HG02840 (cell line): ENCODE results near the gene OR1J2.
"Not testable (repeated sequence)": the region's sequence is repeated elsewhere in the genome, so short reads cannot be mapped to it uniquely, and the experiment has no call there.

Experiments
- ATAC-seq: cut with Tn5 transposase; IDR thresholded peaks from one replicate; pipeline ENCODE4 v1.9.1; 2021; ENCODE audit warnings: mild to moderate bottlenecking, moderate library complexity, moderate number of reproducible peaks; ENCODE audit not compliant: unreplicated experiment, low FRiP score

The OR1J2 gene

GRCh38 chr9:122510502-122510901, at the start of gene OR1J2:
TSS of gene OR1J2 (plus strand) at chr9:122510802. CDS start at chr9:122510802, 0 bp downstream.
- no peak for ATAC-seq

- ATAC-seq = no peak
These were observed 46.6 kb upstream of the OR1J2 start for GRCh38 chr9:122463828-122464632.

- peak; percentile 71 for ATAC-seq
These were observed 45.7 kb upstream of the OR1J2 start for GRCh38 chr9:122464633-122465567.

- ATAC-seq = no peak
These were observed 44.1 kb upstream of the OR1J2 start for GRCh38 chr9:122466456-122466855.

GRCh38 chr9:122468735-122469134, 41.9 kb upstream of the OR1J2 start:
- no peak for ATAC-seq

GRCh38 chr9:122474561-122474960, 36.0 kb upstream of the OR1J2 start:
- no peak for ATAC-seq

GRCh38 chr9:122475717-122476116, 34.9 kb upstream of the OR1J2 start:
- ATAC-seq = no peak

- ATAC-seq = no peak
These were observed 33.3 kb upstream of the OR1J2 start for GRCh38 chr9:122477346-122477745.

GRCh38 chr9:122477826-122478225, 32.8 kb upstream of the OR1J2 start, which contains the start of gene OR1J1:
TSS of gene OR1J1 (minus strand) at chr9:122477926. CDS start at chr9:122477926, 0 bp downstream.
- no peak for ATAC-seq

- ATAC-seq = no peak
These were observed 31.5 kb upstream of the OR1J2 start for GRCh38 chr9:122479062-122479461.

- no peak for ATAC-seq
These were observed 11.7 kb upstream of the OR1J2 start for GRCh38 chr9:122498883-122499288.

GRCh38 chr9:122506964-122507363, 3.6 kb upstream of the OR1J2 start:
- no peak for ATAC-seq

- no peak for ATAC-seq
These were observed 7.6 kb downstream of the OR1J2 start for GRCh38 chr9:122518226-122518625.

GRCh38 chr9:122518841-122519240, 8.2 kb downstream of the OR1J2 start, which contains the start of gene OR1J4:
TSS of gene OR1J4 (plus strand) at chr9:122519141. CDS start at chr9:122519141, 0 bp downstream.
- no peak for ATAC-seq

- no peak for ATAC-seq
These were observed 8.8 kb downstream of the OR1J2 start for GRCh38 chr9:122519376-122519775.

- no peak for ATAC-seq
These were observed 16.0 kb downstream of the OR1J2 start for GRCh38 chr9:122526602-122527001.

- ATAC-seq = no peak
These were observed 16.6 kb downstream of the OR1J2 start, which contains the start of gene OR1N1 for GRCh38 chr9:122527193-122527592. TSS of gene OR1N1 (minus strand) at chr9:122527293. CDS start at chr9:122527293, 0 bp downstream.

GRCh38 chr9:122531157-122531556, 20.6 kb downstream of the OR1J2 start:
- not testable (repeated sequence) for ATAC-seq

GRCh38 chr9:122536134-122536533, 25.5 kb downstream of the OR1J2 start:
- ATAC-seq = no peak

- ATAC-seq = not testable (repeated sequence)
These were observed 26.5 kb downstream of the OR1J2 start for GRCh38 chr9:122537066-122537465.

- no peak for ATAC-seq
These were observed 28.2 kb downstream of the OR1J2 start for GRCh38 chr9:122538757-122539156.
